Keratinocyte (primary cell): Measurements from ENCODE around the gene BICD1.

Source experiments
- EZH2 ChIP-seq: IDR thresholded peaks from one replicate; pipeline ENCODE4 v1.6.1; 2012; ENCODE audit warnings: inconsistent platforms, mild to moderate bottlenecking, low read length, moderate library complexity
- TF ChIP-seq, protein P1 (sequence below), 3 experiments: IDR thresholded peaks in 1 of 3; conservative IDR thresholded peaks in 1 of 3; optimal IDR thresholded peaks in 1 of 3; 2 replicates in 2 of 3; 3 replicates in 1 of 3; pipeline versions ENCODE3 to v1.5.1; 2011; ENCODE audit warnings: low read length in 3 of 3, mild to moderate bottlenecking in 3 of 3, moderate library complexity in 2 of 3, control low read depth in 1 of 3, inconsistent platforms in 1 of 3; ENCODE audit not compliant: insufficient read depth in 2 of 3; ENCODE audit errors: extremely low read depth in 1 of 3

DNA sequence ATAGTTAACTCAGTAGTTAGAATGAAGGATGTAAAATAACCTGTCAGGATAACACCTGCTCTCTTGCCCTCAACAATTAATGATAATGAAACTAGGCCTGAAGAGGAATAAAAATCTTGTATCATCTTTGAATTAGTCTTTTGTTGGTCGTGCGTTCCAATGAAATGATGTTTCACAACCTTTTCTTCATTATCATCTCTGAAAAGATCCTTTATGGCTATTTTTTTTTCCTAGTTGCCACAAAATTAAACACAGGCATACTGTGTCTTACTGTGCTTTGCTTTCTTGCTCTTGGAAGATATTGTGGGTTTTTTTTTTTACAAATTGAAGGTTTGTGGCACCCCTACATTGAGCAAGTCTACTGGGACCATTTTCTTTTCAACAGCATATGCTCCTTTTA lies 128.6 kb downstream of the BICD1 start:
- no peak for TF ChIP-seq EZH2
- TF ChIP-seq, protein P1, sequence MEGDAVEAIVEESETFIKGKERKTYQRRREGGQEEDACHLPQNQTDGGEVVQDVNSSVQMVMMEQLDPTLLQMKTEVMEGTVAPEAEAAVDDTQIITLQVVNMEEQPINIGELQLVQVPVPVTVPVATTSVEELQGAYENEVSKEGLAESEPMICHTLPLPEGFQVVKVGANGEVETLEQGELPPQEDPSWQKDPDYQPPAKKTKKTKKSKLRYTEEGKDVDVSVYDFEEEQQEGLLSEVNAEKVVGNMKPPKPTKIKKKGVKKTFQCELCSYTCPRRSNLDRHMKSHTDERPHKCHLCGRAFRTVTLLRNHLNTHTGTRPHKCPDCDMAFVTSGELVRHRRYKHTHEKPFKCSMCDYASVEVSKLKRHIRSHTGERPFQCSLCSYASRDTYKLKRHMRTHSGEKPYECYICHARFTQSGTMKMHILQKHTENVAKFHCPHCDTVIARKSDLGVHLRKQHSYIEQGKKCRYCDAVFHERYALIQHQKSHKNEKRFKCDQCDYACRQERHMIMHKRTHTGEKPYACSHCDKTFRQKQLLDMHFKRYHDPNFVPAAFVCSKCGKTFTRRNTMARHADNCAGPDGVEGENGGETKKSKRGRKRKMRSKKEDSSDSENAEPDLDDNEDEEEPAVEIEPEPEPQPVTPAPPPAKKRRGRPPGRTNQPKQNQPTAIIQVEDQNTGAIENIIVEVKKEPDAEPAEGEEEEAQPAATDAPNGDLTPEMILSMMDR (optimal IDR thresholded peaks at IDR 0.05 in 1 of 3, IDR thresholded peaks at IDR 0.05 in 1 of 3, conservative IDR thresholded peaks at IDR 0.05 in 1 of 3; ENCODE audit: extremely low read depth in 1 of 3, insufficient read depth in 2 of 3, low read length in 3 of 3): no peak
